ENCODE data around the gene P2RY11.

P2RY11 gene

GRCh38 chr19:10110972-10111317 is 548 bp upstream of the P2RY11 start:
- H3F3A ChIP-seq (ENCODE audit: insufficient read depth, low read length) = peaks cover 37% of the 10 kb centered on the region
- no peaks in the 10 kb centered on the region for H3K9me3 ChIP-seq (replicated peaks; ENCODE audit: insufficient read depth, low read length)
- no peak for TF ChIP-seq EZH2 (optimal IDR thresholded peaks at IDR 0.05; ENCODE audit: low read depth, low read length)
- no peak for TF ChIP-seq CTCF (IDR thresholded peaks at IDR 0.05; ENCODE audit: low read length)
- no peak for TF ChIP-seq EZH2phosphoT487 (IDR thresholded peaks at IDR 0.05; ENCODE audit: low read length)
- no peaks in the 10 kb centered on the region for H3K9me2 ChIP-seq (replicated peaks; ENCODE audit: insufficient read depth, low read length)
- no peaks in the 10 kb centered on the region for H4K20me1 ChIP-seq (ENCODE audit: insufficient read depth, low read length)
- H3K4me1 ChIP-seq (ENCODE audit: low read length) = peaks cover 33% of the 10 kb centered on the region
- no peak overlapping the region for H3K4me2 ChIP-seq (ENCODE audit: low read depth, low read length)
- H3K9ac ChIP-seq (ENCODE audit: low read length) = no peak overlapping the region
- H3K27ac ChIP-seq (ENCODE audit: low read length) = no peak overlapping the region
- no peak overlapping the region for H2AFZ ChIP-seq (ENCODE audit: low read length)
- H3K4me3 ChIP-seq (ENCODE audit: low read length) = no peak overlapping the region
- no peak for DNase-seq
- H3K27me3 ChIP-seq (replicated peaks; ENCODE audit: insufficient read depth, low read length) = no peaks in the 10 kb centered on the region
- peaks cover 40% of the 10 kb centered on the region for H3K79me2 ChIP-seq (ENCODE audit: low read length)
- peaks cover 18% of the 10 kb centered on the region for H3K36me3 ChIP-seq (replicated peaks; ENCODE audit: insufficient read depth, low read length)

- Histone ChIP-seq H3K4me2 (ENCODE audit: low read depth, low read length) (no peak overlapping the region), H3K4me3 (ENCODE audit: low read length) (no peak overlapping the region), H3K4me1 (ENCODE audit: low read length) (peaks cover 32% of the 10 kb centered on the region), H4K20me1 (ENCODE audit: insufficient read depth, low read length) (no peaks in the 10 kb centered on the region), H3K9ac (ENCODE audit: low read length) (no peak overlapping the region), H3F3A (ENCODE audit: insufficient read depth, low read length) (peaks cover 37% of the 10 kb centered on the region), H3K9me2 (replicated peaks; ENCODE audit: insufficient read depth, low read length) (no peaks in the 10 kb centered on the region), H2AFZ (ENCODE audit: low read length) (no peak overlapping the region), H3K36me3 (replicated peaks; ENCODE audit: insufficient read depth, low read length) (peaks cover 18% of the 10 kb centered on the region), H3K9me3 (replicated peaks; ENCODE audit: insufficient read depth, low read length) (no peaks in the 10 kb centered on the region), H3K27me3 (replicated peaks; ENCODE audit: insufficient read depth, low read length) (no peaks in the 10 kb centered on the region), H3K27ac (ENCODE audit: low read length) (peak overlapping the region; percentile 45; the same call in 1 of the 2 replicates), H3K79me2 (ENCODE audit: low read length) (peaks cover 38% of the 10 kb centered on the region)
- DNase-seq = peak; percentile 59
- TF ChIP-seq EZH2 (optimal IDR thresholded peaks at IDR 0.05; ENCODE audit: low read depth, low read length) (no peak), CTCF (IDR thresholded peaks at IDR 0.05; ENCODE audit: low read length) (no peak), EZH2phosphoT487 (IDR thresholded peaks at IDR 0.05; ENCODE audit: low read length) (no peak)
Measured at GRCh38 chr19:10112037-10112761, 706 bp downstream of the P2RY11 start.

GRCh38 chr19:10112895-10113591 is 1.6 kb downstream of the P2RY11 start:
- Histone ChIP-seq H3K9me2 (replicated peaks; ENCODE audit: insufficient read depth, low read length) (no peaks in the 10 kb centered on the region), H3K4me3 (ENCODE audit: low read length) (no peak overlapping the region), H3K79me2 (ENCODE audit: low read length) (peaks cover 36% of the 10 kb centered on the region), H3K9ac (ENCODE audit: low read length) (no peak overlapping the region), H3K27ac (ENCODE audit: low read length) (peak overlapping the region; percentile 39; the same call in 1 of the 2 replicates), H3F3A (ENCODE audit: insufficient read depth, low read length) (peaks cover 37% of the 10 kb centered on the region), H3K4me2 (ENCODE audit: low read depth, low read length) (no peak overlapping the region), H3K9me3 (replicated peaks; ENCODE audit: insufficient read depth, low read length) (no peaks in the 10 kb centered on the region), H3K27me3 (replicated peaks; ENCODE audit: insufficient read depth, low read length) (no peaks in the 10 kb centered on the region), H3K4me1 (ENCODE audit: low read length) (peaks cover 23% of the 10 kb centered on the region), H2AFZ (ENCODE audit: low read length) (no peak overlapping the region), H3K36me3 (replicated peaks; ENCODE audit: insufficient read depth, low read length) (peaks cover 16% of the 10 kb centered on the region), H4K20me1 (ENCODE audit: insufficient read depth, low read length) (no peaks in the 10 kb centered on the region)
- TF ChIP-seq CTCF (IDR thresholded peaks at IDR 0.05; ENCODE audit: low read length) (peak; percentile 65), EZH2phosphoT487 (IDR thresholded peaks at IDR 0.05; ENCODE audit: low read length) (no peak)
- peak; percentile 46 for DNase-seq
